GM21717 (cell line): Measurements from ENCODE around the gene IFNAR1.

ENCODE experiments used
- ATAC-seq: cut with Tn5 transposase; IDR thresholded peaks from one replicate; pipeline ENCODE4 v1.9.1; 2021; ENCODE audit warnings: mild to moderate bottlenecking, moderate library complexity; ENCODE audit not compliant: unreplicated experiment

IFNAR1 gene

GRCh38 chr21:33396951-33397350, 72.2 kb downstream of the IFNAR1 start:
- ATAC-seq: no peak

- no peak for ATAC-seq
These were observed 72.9 kb downstream of the IFNAR1 start for GRCh38 chr21:33397717-33398116.

GRCh38 chr21:33398361-33398760, 73.6 kb downstream of the IFNAR1 start:
- no peak for ATAC-seq

GRCh38 chr21:33401630-33401992, 76.8 kb downstream of the IFNAR1 start:
- no peak for ATAC-seq

- no peak for ATAC-seq
These were observed 77.5 kb downstream of the IFNAR1 start for GRCh38 chr21:33402001-33402979.

- no peak for ATAC-seq
These were observed 78.5 kb downstream of the IFNAR1 start, which contains the start of gene IFNGR2 for GRCh38 chr21:33403128-33403785. TSS of gene IFNGR2 (plus strand) at chr21:33403413. CDS start at chr21:33403544, 131 bp downstream.

- peak; percentile 36 for ATAC-seq
These were observed 79.2 kb downstream of the IFNAR1 start for GRCh38 chr21:33403786-33404585.

GRCh38 chr21:33406493-33406892, 81.7 kb downstream of the IFNAR1 start:
- ATAC-seq: no peak
